NCI-H1092 (cell line): ENCODE data around the gene SLC1A2.
A peak's percentile ranks its signal among the peaks of the same experiment; 100 is the strongest.

Experiments
- DNase-seq: peaks from one replicate; lab custom pipeline; 2025; lab: John Stamatoyannopoulos, UW

The SLC1A2 gene

DNA sequence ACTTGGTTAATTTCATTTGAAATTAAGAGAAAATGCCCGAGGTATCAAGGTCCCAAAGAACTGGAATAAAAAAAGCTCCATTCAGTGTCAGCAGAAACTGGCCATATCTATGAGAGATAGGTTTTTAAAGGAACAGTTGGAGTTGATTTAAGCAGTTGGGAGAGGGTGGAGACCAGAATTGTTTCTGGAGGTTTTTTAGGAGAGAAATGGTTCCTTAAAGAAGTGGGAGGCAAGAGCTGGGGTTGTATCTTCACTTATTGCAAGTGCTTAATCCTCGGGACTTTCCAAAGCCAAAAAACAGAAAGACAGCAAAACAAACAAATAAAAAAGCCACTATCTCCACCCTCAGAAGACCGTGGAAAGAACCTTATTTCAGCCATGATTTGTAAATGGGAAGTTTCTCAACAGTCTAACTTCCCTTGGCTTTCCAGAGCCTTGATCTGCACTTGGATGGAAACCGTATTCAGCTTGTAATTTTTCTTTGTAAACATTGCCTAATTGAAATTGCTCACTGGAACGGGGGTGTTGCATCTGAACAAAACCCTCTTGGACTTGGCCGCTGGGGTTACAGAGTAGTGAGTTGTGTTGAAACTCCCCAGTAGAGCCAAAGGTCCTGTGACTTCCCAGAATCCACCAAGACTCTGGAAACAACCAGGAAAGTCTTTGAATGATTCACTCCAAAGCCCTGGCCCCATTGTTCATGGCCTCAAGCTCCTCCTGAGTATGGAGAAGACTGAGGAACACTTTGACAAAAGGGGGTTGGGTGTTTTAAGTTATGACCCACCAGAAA lies 115.6 kb downstream of the SLC1A2 start:
- no peak for DNase-seq

DNA sequence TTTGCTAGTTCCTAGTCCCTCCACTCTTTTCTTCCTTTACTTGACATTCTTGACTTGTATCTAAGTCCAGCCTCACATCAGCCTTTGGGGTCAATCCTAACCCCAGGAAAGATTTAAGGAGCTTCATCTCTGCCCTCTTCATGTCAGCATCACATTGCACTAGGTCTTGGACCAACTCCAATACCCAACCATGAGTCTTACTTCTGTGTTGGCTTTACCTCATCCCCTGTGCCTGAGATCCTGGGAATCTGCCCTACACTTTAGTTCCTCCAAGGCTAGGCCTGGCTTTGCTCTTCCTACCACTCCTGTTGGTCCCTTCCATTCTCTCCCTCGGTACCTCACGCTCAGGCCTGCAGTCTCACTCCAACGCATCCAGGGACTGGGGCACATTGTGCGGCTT lies 117.0 kb downstream of the SLC1A2 start:
- no peak for DNase-seq

DNA sequence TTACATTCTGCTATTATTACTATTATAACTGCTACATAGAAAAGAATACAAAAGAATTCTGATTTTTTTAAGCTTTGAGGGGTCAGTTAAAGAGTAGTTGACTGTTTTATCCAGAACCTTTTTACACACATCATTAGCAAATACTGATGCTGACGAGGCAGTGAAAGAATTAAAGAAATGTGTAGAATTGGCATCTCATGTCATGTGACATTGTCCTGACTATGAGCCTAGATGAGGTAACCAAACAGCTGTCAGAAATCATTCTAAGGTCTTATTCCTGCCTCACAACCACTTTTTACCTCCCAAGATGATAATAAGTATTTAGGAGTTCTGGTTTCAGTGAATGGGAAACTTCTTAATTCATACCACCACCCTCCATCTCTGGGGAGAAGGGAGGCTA lies 121.0 kb downstream of the SLC1A2 start:
- no peak for DNase-seq

DNA sequence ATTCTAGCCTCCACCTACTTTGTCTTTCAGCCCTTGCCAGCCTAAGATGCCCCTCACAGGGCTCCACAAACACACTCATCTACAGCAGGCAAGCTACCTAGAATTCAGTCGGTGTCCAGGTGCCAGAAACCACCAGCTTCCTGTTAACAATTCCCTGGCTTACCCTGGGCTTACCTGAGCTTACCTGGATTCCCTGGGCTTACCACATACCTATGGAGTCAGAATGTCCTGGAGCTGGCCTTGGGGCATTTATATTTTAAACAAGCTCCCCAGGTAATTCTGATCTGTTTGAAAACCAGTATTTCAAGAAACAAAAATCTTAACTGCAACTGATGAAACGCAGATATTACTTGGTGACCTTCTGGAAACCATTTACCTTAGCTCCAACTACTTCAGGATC lies 123.6 kb downstream of the SLC1A2 start:
- no peak for DNase-seq

DNA sequence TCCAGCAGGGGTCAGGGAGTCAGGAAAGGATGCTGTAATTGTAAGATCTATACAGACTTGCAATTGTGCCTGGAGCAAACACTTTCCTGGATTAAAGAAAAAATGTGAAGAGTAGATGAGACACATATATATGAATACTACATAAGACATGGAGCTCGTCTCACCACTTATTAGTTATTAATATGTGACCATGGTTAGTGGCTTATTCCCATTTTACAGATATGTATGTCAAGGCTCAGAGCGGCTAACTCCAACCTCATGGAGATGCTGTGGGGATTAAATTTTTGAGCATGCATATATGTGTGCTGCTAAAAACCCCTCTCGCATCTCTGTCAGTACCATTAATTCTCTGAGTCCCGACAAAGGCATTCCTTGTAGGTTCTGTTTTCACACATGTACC lies 125.7 kb downstream of the SLC1A2 start:
- no peak for DNase-seq

DNA sequence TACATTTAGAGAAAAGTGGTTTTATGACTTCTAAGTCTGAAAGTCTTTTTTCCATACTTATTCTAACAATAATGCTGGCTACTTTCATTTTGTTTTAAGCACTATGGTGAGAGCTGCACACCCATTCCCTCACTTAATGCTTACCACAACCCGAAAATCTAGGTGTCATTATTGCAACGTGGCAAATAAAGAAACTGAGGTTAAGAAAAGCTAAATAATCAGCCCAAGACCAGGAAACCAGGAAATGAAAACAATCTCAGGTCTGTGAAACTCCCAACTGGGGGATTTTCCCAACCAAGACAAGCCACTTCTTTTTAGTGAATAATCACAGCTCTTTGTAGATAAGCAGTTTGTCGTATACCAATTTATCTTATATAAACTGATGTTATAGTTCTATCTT lies 126.3 kb downstream of the SLC1A2 start:
- DNase-seq, result no peak

DNA sequence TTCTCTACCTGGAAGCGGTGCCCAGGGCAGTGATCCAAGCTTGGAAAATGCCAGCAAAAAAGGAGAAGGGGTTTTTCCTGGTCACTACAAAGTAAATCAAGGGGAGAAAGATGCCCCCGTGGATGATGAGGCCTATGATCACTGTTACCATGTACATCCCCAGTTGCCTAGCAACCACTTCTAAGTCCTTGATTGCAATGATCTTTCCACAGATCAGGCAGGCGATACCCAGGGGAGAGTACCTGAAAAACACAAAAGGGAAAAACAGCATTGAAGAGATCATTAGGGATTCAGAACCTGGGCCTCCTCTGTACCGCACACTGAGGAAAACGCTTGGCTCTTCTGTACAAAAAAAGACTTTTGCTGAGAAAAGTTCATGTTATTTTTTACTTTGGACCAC lies 127.1 kb downstream of the SLC1A2 start:
- peak; percentile 51 for DNase-seq

DNA sequence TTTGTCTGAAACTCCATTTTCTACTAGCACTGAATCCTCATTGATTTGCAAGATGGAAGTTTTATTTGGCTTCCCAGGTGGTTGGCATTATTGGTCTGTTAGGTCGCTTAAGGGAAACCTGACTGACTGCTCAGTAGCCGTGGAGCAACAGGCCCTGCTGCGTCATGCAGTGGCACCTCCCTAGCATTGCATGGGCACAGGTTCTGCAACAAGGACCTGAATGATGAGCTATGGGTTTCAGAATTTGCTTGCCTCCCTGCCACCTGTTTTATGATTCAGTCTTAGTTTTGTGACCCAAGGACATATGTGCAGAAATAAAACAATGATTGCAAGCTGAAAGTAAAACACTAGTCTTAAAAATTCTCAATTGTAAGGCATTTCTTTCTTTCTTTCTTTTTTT lies 128.5 kb downstream of the SLC1A2 start:
- no peak for DNase-seq

DNA sequence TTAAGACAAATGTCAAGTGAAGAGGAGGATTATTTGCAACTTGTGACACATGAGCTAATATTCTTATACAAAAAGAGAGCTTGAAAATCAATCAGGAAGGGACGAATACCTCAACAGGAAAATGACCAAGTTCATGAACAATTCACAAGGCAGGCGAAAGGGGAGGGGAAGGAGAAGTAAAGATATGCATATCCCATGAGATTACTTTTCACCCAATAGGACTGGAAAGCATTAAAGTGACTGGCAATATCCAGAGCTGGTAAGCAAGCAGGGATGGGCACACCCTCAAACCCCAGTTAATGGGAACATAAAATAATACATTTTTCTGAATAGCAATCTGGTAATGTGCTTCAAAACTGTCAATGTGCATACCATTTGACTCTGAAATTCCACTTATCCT lies 129.5 kb downstream of the SLC1A2 start:
- DNase-seq, result no peak

DNA sequence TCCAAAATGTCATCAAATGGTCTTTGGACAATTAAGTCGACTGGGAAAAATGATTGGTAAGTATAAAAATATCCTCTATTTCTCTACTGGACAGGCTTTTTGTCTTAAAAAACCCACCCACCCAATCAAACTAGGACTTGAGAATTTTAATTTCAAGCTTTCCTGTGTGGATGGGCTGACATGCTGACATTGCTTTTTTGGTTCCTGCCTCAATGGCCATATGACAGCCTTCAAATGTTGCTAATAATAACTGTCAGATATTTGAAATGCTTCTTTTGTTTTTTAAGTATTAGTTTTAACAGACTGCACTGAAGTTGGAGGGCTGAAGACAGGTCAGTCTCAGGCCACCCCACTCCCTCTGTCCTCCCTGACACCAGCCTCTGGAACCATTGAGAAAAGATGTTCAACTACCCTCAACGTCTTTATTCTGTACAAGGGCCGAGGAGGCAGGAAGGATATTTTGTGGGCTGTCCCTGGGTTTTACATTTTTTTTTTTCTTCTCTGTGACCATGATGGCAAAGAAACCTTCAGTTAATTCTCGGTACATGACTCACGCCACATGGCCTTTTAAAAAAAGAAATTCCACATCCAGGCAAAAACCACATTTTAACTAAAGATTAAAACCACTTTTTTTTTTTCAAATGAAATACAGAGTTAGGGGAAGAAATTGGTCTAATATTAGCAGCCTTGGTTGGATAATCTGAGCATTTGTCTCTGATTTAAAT lies 130.4 kb downstream of the SLC1A2 start:
- no peak for DNase-seq

DNA sequence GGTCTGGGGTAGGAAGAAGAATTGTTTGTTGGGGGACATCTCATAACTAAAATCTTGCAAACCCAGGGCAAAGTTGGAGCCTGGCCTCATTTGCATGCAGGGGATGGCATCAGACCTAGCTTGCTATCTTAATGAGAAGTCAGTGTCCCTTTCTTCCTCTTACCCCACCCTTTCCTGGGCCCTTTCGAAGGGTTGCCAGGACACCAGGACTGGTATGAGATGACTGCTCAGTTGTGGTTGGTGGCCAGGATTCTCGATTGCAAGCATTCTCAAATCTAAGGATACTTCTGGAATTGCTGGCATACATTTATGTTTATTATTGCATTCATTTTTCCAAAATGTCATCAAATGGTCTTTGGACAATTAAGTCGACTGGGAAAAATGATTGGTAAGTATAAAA lies 131.0 kb downstream of the SLC1A2 start:
- DNase-seq, result no peak

DNA sequence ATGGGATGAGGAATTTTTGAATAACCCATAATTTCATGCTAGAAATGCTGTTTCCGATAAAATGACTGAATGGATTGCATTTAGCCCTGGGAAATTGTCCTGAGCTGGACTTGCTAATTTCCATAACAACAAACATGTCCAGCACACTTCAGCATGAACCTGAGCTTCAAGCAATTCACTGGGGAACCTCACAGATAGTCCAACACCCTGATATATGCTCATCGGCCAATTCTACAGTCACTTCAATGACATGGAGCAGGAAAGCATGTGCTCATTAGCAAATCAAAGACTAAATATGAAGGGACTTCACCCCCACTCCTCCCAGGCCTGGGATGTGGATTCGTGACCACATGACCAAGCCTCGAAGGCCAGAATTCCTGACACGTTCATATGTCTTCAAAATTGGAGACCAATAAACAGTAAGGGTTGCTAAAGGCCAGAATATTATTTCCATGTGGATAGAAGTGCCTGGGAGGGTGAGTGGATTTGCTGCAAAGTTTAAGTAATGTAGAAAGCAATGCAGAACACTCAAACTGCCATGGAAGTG lies 131.9 kb downstream of the SLC1A2 start:
- DNase-seq, result no peak

DNA sequence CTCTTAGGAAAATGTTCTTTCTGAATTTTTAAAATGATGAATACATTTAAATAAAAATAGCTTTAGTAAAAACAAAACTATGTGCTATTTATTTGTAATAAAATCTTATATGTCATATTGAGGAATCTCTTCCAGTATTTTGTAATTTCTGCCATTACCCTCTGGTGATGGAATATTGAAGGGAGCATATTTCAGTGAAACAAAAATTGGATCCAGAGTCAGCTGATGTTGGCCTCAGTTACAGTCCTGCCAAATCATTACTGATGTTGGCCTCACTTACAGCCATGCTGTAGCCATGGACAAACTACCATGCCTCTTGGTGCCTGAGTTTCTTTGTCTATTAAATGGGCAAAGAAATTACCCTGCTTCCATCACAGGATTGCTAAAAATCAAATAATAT lies 133.2 kb downstream of the SLC1A2 start:
- DNase-seq, result no peak

DNA sequence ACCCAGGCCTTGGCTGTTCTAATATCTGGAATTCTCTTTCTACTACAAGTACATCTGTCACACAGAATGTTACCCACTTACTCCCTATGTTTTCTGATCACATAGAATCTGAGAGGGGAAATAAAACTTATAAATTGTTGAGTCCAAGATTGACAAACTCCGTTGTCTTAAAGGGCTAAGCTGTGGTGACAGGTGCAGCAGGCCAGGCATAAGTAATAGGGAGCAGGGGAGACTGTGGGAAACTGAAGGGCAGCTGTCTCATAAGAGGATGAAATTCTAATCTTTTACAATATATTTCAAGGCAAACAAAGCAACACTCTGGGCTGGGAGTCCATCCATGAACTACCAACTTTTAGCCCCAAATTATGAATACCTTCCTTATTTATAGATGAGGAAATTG lies 133.9 kb downstream of the SLC1A2 start:
- no peak for DNase-seq

DNA sequence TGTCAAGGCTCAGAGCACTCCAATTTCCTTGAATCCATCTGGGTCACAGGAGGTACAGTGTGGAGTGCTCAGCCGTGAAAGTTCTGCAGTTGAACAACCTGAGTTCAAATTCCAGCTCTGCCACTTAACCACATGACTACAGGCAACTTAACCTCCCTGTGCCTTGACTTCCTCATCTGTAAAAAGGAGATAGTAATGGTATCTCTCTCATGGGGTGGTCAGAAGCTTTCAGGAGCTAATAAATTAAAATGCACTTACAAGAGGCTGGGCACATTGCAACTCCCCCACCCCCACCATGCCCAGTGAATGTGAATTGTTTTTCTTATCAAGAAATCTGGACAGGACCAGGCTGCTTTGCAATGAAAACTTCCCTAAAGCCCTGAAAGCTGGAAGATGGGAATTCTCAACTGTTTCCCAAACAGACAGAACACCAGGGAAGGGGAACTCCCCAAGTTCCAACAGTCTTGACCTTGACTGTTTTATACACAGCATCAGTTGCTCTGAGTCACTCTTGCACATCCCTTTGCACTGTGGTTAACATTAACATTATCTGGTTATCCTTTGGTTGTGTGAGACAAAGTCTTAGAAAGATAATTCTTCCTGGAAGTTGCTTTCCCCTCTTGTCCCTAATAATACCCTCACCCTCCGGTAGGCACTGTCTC lies 137.0 kb downstream of the SLC1A2 start:
- DNase-seq, result no peak

DNA sequence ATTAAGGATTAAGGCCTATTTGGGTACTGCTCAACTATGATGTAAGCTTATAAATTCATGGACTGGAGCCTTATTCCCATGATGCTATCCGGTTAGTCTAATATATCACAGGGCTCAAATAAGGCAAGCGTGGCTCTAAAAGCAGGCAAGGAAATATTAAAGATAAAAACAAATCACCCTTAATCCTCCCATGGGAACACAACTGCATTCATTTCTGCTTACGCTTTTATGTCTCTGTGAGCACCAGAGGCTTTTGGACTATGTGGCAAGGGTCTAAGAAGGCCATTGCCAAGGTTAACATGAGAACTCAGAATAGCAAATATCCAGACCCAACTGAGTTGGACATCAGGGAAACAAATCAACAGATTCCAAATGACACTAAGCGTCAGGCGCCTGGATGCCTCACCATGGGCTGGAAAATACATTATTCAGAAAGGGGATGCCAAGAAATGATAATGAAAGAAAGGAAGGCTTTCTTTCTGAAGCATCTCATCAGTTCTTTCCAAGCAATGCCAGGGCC lies 138.1 kb downstream of the SLC1A2 start:
- no peak for DNase-seq

DNA sequence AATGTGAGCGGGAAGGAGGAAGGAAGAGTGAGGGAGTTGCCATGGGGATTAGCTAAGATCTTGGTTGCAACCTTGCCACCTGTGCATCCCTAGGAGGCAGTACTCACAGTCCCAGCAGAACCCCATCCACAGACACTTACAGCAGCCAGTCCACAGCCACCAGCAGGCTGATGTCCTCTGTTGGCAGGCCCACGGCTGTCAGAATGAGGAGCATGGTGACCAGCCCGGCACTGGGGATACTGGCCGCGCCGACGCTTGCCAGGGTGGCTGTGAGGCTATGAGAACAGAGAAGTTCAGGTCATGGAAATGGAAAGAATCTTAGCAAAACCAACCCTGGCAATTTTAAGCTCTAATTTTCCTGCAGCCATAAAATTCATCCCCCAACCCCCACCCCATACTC lies 138.6 kb downstream of the SLC1A2 start:
- no peak for DNase-seq

DNA sequence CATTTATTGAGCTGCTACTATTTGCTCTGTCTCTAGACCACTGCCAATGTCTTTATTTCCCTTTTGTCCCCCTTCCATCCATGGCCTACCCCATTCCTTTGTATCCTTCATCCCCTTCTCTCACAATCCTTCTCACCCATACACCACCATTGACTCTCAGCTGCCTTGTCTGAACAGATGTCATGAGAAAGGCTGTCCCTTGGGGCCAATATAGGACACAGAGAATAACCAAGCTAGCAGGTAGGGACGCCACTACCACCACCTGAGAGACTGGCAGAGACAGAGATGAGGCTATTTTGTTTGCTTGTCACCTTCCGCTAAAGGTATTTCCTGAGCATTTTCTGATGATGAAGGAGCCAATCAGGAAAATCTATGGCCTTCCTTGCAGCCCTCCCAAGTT lies 141.5 kb downstream of the SLC1A2 start:
- DNase-seq, result no peak

DNA sequence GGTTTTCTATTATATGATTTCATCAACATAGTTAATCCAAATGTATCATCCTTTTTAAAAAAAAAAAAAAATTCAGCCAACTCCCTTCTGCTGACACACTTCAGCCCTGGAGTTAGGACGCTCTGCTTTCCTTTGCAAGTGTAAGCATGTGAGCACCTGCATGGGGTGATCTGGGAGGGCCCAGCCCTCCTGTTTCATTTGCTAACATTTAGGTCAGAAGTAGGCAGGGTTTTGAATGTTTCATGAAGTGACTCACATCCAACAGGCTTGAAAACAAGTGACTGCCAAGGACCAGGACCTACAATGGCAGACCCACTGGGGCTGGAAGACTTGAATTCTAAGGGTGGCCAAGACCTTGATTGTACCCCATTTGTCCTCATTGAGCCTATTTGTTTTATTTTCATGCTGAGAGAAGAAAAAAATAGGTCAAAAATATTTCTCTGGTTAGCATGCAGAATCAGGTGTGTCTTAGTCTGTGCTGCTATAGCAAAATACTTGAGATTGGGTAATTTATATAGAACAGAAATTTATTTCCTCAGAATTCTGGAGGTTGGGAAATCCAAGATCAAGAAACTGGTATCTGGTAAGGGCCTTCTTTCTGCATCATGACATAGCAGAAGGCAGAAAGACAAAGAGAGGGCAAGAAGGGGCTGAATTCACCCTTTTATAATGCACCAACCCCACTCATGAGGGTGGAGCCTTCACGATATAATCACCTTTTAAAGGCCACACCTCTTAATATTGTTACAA lies 142.8 kb downstream of the SLC1A2 start:
- DNase-seq, result no peak

DNA sequence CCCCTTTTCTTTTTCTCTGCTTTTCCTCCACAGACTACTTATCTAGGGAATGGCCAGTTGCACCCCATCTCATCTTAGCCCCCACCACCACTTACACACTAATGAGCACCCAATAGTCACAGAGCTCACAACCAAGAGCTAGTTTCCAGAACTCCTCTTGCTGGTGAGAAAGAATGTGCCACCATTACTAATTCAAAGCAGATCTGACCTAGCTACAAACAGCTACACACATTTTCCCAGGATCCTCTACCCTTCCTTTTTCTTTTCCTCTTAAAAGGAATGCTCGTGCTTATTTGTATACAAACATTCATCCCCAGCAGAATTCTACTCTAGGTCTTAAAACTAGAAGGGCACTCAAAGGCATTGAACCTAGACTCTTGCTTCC lies 143.6 kb downstream of the SLC1A2 start:
- DNase-seq, result no peak

DNA sequence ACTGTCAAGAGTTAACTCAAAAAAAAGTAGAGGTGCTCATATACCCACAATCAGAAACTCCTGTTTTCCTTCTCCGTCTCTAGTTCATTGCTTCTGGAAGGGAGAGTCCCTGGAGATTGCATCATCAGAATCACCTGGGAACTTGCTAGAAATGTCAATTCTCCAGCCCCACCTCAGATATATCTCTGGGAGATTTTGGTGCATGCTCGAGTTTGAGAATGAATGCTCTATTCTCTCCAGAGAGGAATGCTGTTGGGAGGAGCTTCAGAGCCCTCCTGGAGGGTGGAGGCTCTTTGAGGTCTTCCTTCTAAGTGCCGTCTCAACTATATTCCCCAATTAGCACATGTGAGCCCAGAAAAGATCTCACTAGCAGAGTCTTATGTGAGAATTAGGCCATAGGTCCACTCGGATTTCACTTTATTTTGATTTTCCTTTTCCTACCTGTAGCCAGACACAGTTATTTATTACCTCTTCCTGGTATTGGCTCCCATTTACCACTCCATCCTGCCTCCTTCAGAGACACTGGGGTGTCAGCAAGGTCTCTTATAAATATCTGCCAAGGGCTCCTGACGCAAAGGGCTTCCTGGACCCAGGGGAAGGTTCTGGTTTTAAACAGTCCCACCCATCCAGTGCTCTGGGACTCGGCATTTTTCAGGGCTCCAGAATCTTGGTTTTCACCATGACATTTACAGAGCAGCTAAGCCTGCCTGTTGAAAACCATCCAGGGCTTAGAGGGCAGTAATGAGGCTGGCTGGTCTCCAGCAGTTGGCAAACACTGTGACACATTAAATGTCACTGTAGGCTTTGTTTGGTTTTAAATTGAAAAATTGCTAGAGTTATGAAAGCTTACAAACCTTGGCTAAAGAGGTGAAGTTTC lies 144.2 kb downstream of the SLC1A2 start:
- peak; percentile 70 for DNase-seq
